Measurements from ENCODE around the gene THAP3. TPM values are rescaled to one million over a fixed set of nuclear protein-coding genes. Genes with fewer than 3 reads are reported as not detected.

Gene THAP3
- total and polyA plus RNA-seq, 9 of the 15 experiments (the other 6 are each of a cell fraction or from before 2014, with no cell fraction given): 1.9 to 31.2 (median 18.2) TPM

- peak; percentile 94 for TF ChIP-seq CREB3 (tag; conservative IDR thresholded peaks at IDR 0.05; ENCODE audit: low read depth)
- TF ChIP-seq PTRF (tag; IDR thresholded peaks at IDR 0.05): peak; percentile 66
- peak; percentile 84 for TF ChIP-seq GATAD2B (IDR thresholded peaks at IDR 0.05; ENCODE audit: borderline replicate concordance)
- TF ChIP-seq HSF4 (CRISPR knock-in tag; IDR thresholded peaks at IDR 0.05; ENCODE audit: borderline replicate concordance): no peak
- TF ChIP-seq TOE1 (IDR thresholded peaks at IDR 0.05; ENCODE audit: borderline replicate concordance): peak; percentile 39; the same call in 1 of the 2 replicates
- peak; percentile 30; the same call in 1 of the 2 replicates for TF ChIP-seq TOE1 (CRISPR knock-in tag; IDR thresholded peaks at IDR 0.05; ENCODE audit: borderline replicate concordance, low read depth)
- TF ChIP-seq RBBP5 (IDR thresholded peaks at IDR 0.05; ENCODE audit: borderline replicate concordance, insufficient read depth, low read length, poor library complexity, severe bottlenecking): no peak
- peak; percentile 35; the same call in 1 of the 2 replicates for TF ChIP-seq TCF7 (IDR thresholded peaks at IDR 0.05; ENCODE audit: borderline replicate concordance)
- TF ChIP-seq ZBTB8A (IDR thresholded peaks at IDR 0.05; ENCODE audit: partially characterized antibody): no peak
- no peak for TF ChIP-seq HNRNPK (IDR thresholded peaks at IDR 0.05; ENCODE audit: low read depth, low read length, poor library complexity, severe bottlenecking)
- TF ChIP-seq CHD2 (IDR thresholded peaks at IDR 0.05; ENCODE audit: low read depth, low read length): no peak
- no peak for TF ChIP-seq ZNF124 (CRISPR knock-in tag; IDR thresholded peaks at IDR 0.05)
- no peak for TF ChIP-seq NFIX (CRISPR knock-in tag; IDR thresholded peaks at IDR 0.05; ENCODE audit: low read depth)
- peak; percentile 82 for TF ChIP-seq LCOR (CRISPR knock-in tag; IDR thresholded peaks at IDR 0.05)
- TF ChIP-seq FOXK2 (conservative IDR thresholded peaks at IDR 0.05 in 1 of 2, IDR thresholded peaks at IDR 0.05 in 1 of 2; ENCODE audit: low read depth in 2 of 2): no peak; a peak in 1 of 4 replicates
- TF ChIP-seq IFI16 (CRISPR knock-in tag; IDR thresholded peaks at IDR 0.05): no peak; the same call in 1 of the 2 replicates
- no peak for TF ChIP-seq ZNF408 (CRISPR knock-in tag; IDR thresholded peaks at IDR 0.05; ENCODE audit: low read depth)
- TF ChIP-seq ARHGAP35 (IDR thresholded peaks at IDR 0.05; ENCODE audit: partially characterized antibody): no peak
Observed at GRCh38 chr1:6603915-6604558, 20.6 kb upstream of the THAP3 start (continued).

Data from K562 (cell line).